Measurements from ENCODE around the gene FBXL19. TPM values are rescaled to one million over a fixed set of nuclear protein-coding genes. Genes with fewer than 3 reads are reported as not detected.

FBXL19 gene
- total and polyA plus RNA-seq, 9 of the 15 experiments (the other 6 are each of a cell fraction or from before 2014, with no cell fraction given), result 0.13 to 48.0 (median 13.5) TPM; not detected in 1

GRCh38 chr16:30986129-30986991 lies 63.0 kb downstream of the FBXL19 start:
- intact Hi-C loops (cut with micrococcal nuclease), result loop anchor here (10.0 kb wide), 2 partner anchors 158 to 308 kb away; no protein-coding TSS in a partner anchor
- CTCF ChIA-PET (ENCODE audit: low intra/inter-chr PET ratio), result interaction anchor here (0.6 to 2.1 kb wide), 4 partner anchors 56 to 882 kb away, joined by 3 to 15 read pairs (median 10); no protein-coding TSS in a partner anchor

More at GRCh38 chr16:30986129-30986991, 63.0 kb downstream of the FBXL19 start:
- ATAC-seq (no peak), FAIRE-seq (no peak), DNase-seq (ENCODE audit: extremely low read depth in 1 of 4, low spot score in 3 of 4) (no peak)
- in situ Hi-C loops (cut with MboI), result loop anchor here (10.0 to 25.0 kb wide), 2 partner anchors 308 to 451 kb away; partner anchors contain the start of genes COX6A2 and ZNF843
- Histone ChIP-seq H2AFZ (ENCODE audit: low read depth, low read length) (peak overlapping the region; percentile 89; the same call in 1 of the 2 replicates), H3K27ac (ENCODE audit: extremely low read depth, low read depth, low read length) (peak overlapping the region; percentile 11; the same call in 1 of the 3 replicates), H3K79me2 (ENCODE audit: control insufficient read depth, insufficient read depth, low read length) (peaks cover 15% of the 10 kb centered on the region), H3K9me3 (replicated peaks; ENCODE audit: control insufficient read depth, insufficient read depth, low read depth, low read length) (no peaks in the 10 kb centered on the region), H3K4me2 (ENCODE audit: insufficient read depth, low read length) (peak overlapping the region; percentile 80), H4K20me1 (replicated peaks; ENCODE audit: control insufficient read depth, insufficient read depth, low read length) (no peaks in the 10 kb centered on the region; the same call in none of the 2 replicates), H3K36me3 (ENCODE audit: control insufficient read depth, insufficient read depth, low read length) (peaks cover 51% of the 10 kb centered on the region; the same call in 2 of the 3 replicates), H3K9me1 (ENCODE audit: control insufficient read depth, insufficient read depth, low read length) (peaks cover 2% of the 10 kb centered on the region), H3K4me3 (0 out of 2 replicates have a peak overlapping the region, but pooled peaks have one; percentile 44), H3K27me3 (ENCODE audit: control insufficient read depth in 2 of 2, insufficient read depth in 2 of 2, low read length in 2 of 2) (no peaks in the 10 kb centered on the region), H3K4me1 (replicated peaks in 1 of 2; ENCODE audit: control insufficient read depth in 2 of 2, insufficient read depth in 2 of 2, low read length in 2 of 2) (peaks cover 7 to 68% of the 10 kb centered on the region in 2 experiments; a peak in 4 of 5 replicates), H3K9ac (ENCODE audit: insufficient read depth in 1 of 2, low read depth in 2 of 2, low read length in 2 of 2) (peak overlapping the region; percentile 61 to 94)
- POLR2A ChIA-PET, result interaction anchor here (0.6 to 5.7 kb wide), 9 partner anchors 11 to 880 kb away, joined by 3 to 32 read pairs (median 3); partner anchors contain the start of genes FUS, PHKG2 and SETD1A
- BruUV-seq (replicated peaks), result no TSS peak
- TF ChIP-seq FOXK2 (conservative IDR thresholded peaks at IDR 0.05 in 1 of 2, IDR thresholded peaks at IDR 0.05 in 1 of 2; ENCODE audit: low read depth in 2 of 2), result no peak
- 0 out of 2 replicates have a peak, but pooled peaks have one; percentile 4 for TF ChIP-seq FOSL1 (tag; conservative IDR thresholded peaks at IDR 0.05)
- WGBS (ENCODE audit: insufficient coverage, low coverage, missing lambda C conversion rate), result 84% methylated on average over 24 of the region's 29 CpGs

Measured in K562 (cell line).